GM12892 (cell line): ENCODE results near the gene MED13L.

Experiments
- DNase-seq: peaks from one replicate; pipeline ENCODE4 v3.0.0; 2011; ENCODE audit not compliant: insufficient read length
- FAIRE-seq: peaks from 2 replicates; lab custom pipeline; 2011; peaks lifted over from hg19 to GRCh38; lab: Jason Lieb, UNC
- POLR2A ChIP-seq: IDR thresholded peaks from 2 replicates; pipeline ENCODE4 v1.6.1; 2011; ENCODE audit warnings: low read depth, low read length, control low read depth
- POLR2AphosphoS5 ChIP-seq: IDR thresholded peaks from 2 replicates; pipeline ENCODE4 v1.6.1; 2011; ENCODE audit warnings: low read depth, low read length, control low read depth
- TAF1 ChIP-seq: IDR thresholded peaks from 2 replicates; pipeline ENCODE4 v1.6.1; 2011; ENCODE audit warnings: low read depth, mild to moderate bottlenecking, control low read depth, low read length, borderline replicate concordance

Gene MED13L

GRCh38 chr12:116216022-116216756 lies 61.3 kb downstream of the MED13L start:
- DNase-seq = no peak
- no peak for FAIRE-seq
- no peak for TF ChIP-seq TAF1
- no peak for TF ChIP-seq POLR2A

GRCh38 chr12:116215023-116215422 lies 62.5 kb downstream of the MED13L start:
- no peak for DNase-seq
- FAIRE-seq = peak; percentile 27
- TF ChIP-seq TAF1 (no peak), POLR2A (no peak), POLR2AphosphoS5 (no peak)

- TF ChIP-seq TAF1 (no peak), POLR2AphosphoS5 (no peak), POLR2A (no peak)
- FAIRE-seq = peak; percentile 5
These were observed 63.5 kb downstream of the MED13L start for GRCh38 chr12:116213885-116214527.

DNA sequence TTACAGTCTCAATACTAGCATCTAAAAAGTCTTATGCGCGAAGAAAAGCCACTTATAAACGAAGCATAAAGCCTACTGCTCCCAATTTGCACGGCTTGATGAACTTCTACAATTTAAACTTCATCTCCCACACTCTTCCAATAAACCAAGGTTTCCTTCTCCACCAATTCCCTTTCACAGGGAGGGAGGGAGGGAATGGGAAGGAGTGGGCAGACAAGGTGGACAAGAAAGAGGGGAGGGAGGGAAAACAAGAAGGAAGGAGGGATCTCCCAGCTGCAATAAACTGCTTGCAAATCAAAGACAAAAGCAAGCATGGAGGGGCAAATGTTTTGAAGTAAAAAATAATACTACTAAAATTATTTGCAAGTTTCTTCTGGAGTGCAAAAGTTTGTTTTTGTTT lies 64.5 kb downstream of the MED13L start:
- DNase-seq (no peak), FAIRE-seq (no peak)
- TF ChIP-seq POLR2A (no peak), POLR2AphosphoS5 (no peak), TAF1 (no peak)

More at GRCh38 chr12:116213885-116214527, 63.5 kb downstream of the MED13L start:
- DNase-seq = no peak

DNA sequence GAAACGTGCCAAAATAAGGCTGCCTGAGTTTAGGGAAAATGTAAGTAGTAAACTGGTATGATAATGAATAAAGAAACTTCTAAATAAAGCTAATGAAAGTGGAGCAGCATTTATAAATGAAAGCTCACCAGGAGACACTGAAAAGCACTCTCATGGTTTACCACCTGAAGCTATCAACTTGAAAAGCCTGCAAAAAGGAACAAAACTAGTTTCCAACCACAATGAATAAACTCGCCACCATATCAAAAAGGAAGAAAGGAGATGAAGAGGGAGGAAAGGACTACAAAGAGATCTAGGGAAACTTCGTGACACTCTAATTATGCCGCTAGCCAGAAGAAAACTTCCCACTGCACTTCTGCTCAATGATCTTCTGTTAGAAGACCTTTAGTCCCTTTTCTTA lies 66.7 kb downstream of the MED13L start:
- no peak for TF ChIP-seq POLR2AphosphoS5
- FAIRE-seq (peak; percentile 61), DNase-seq (no peak)

GRCh38 chr12:116210131-116210530 lies 67.4 kb downstream of the MED13L start:
- DNase-seq (no peak), FAIRE-seq (no peak)
- TF ChIP-seq POLR2A (no peak), TAF1 (no peak), POLR2AphosphoS5 (no peak)

GRCh38 chr12:116209503-116209902 lies 68.0 kb downstream of the MED13L start:
- no peak for TF ChIP-seq TAF1
- no peak for TF ChIP-seq POLR2A
- no peak for TF ChIP-seq POLR2AphosphoS5
- no peak for DNase-seq
- no peak for FAIRE-seq

DNA sequence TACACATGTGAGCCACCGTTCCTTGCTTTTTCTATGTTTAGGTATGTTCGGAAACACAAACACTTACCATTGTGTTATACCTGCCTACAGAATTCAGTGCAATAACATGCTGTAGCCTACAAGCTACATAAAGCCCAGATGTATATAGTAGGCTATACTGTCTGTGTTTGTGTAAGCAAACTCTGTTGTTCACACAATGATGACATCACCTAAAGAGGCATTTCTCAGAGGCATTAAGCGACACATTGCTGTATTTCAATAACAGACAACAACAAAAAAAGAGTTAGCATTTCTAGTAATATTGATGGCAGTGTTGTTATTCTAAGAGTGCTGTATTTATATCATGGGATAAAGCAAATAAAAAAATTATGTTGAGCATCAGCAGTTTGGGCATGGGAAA lies 70.2 kb downstream of the MED13L start:
- DNase-seq = no peak
- peak; percentile 50 for FAIRE-seq
- no peak for TF ChIP-seq POLR2A

GRCh38 chr12:116206828-116207227 lies 70.7 kb downstream of the MED13L start:
- FAIRE-seq = no peak
- TF ChIP-seq POLR2A = no peak
- no peak for TF ChIP-seq TAF1
- TF ChIP-seq POLR2AphosphoS5 = no peak

DNA sequence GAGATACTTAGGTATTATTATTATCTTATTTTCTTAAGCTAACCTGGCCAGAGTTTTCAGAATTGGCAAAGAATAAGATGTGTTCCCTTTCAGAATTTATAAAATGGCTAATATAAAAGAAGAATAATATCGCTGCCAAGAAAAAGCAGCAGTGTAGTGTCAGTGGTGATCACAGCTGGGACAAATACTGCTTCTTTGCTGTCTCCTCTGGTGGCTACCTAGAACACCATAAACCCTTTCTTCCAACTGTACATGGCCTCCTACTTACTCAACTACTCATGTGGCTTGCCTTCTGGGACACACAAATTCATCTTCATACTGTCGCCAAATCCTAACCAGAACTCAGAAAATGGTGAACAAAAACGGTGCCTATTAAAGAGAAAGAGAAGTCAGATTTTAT lies 72.7 kb downstream of the MED13L start:
- TF ChIP-seq POLR2AphosphoS5 (no peak), POLR2A (no peak), TAF1 (no peak)
- no peak for FAIRE-seq

More at GRCh38 chr12:116206828-116207227, 70.7 kb downstream of the MED13L start:
- no peak for DNase-seq

GRCh38 chr12:116204169-116204568 lies 73.3 kb downstream of the MED13L start:
- no peak for TF ChIP-seq POLR2AphosphoS5
- no peak for TF ChIP-seq TAF1
- TF ChIP-seq POLR2A = no peak
- FAIRE-seq (no peak), DNase-seq (no peak)

More for the DNA sequence above, 72.7 kb downstream of the MED13L start:
- no peak for DNase-seq

DNA sequence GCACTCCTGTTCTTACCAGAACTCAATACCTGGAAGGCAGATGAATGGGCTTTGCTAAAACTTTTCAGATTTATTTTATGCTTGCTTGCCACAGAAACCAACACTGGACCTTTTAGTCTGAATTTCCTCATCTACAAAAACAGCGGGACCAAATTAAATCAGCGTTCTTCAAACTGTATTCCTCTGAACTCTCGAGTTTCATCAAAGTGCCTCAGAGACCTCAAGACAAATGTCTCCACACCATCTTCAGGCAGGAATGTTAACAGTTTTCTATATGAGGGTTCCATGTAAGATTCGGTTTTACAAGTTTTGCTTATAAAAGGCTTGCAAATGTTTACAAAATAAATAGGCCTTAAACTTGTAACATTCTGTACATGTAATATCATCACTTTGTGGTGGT lies 74.6 kb downstream of the MED13L start:
- no peak for TF ChIP-seq POLR2A
- TF ChIP-seq POLR2AphosphoS5 = no peak
- TF ChIP-seq TAF1 = no peak
- no peak for DNase-seq
- no peak for FAIRE-seq
